ENCODE data around the gene KLHL17.

Gene KLHL17

DNA sequence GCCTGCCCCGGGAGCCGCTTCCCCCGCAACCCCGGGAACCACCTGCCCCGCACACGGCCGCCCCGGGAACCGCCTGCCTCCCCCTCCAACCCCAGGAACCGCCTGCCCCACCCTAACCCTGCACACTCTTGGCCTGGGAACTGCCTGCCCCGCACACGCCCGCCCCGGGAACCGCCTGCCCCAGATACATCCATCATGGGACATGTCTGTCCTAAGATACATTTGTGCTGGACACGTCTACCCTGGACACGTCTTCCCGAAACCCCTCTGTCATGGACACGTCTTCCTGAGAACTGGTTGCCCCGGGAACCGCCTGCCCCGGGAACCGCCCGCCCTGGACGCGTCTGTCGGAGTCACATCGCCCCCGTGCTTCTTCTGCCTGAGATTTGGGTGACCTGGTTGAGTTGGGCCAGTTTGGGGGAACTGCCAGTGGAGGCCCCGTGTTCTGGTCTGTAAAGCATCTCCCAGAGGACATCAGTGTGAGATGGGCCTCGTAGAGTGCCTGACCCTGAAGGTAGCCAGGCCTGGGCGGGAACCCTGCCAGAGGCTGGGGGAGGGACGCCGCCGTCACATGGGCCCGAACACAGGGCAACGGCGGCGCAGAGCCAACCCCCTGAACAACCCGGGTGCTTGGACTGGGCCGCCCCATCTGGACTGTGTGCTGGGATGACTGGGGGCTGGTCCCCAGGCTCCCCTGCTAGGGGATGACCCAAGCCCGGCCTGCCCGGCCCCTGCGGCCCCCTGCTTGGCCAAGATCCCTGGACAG, 17.9 kb downstream of the KLHL17 start:
- H3K36me3 ChIP-seq (ENCODE audit: insufficient read depth, low read length), result no peaks in the 10 kb centered on the region
- no peak for TF ChIP-seq EZH2 (IDR thresholded peaks at IDR 0.05; ENCODE audit: borderline replicate concordance, low read length)
- no peak for TF ChIP-seq CTCF (IDR thresholded peaks at IDR 0.05; ENCODE audit: low read length)
- no peaks in the 10 kb centered on the region for H3K9me2 ChIP-seq (ENCODE audit: low read depth, low read length)
- H3K4me3 ChIP-seq (ENCODE audit: low read depth, low read length, poor library complexity, severe bottlenecking), result no peak overlapping the region
- H3F3A ChIP-seq (ENCODE audit: insufficient read depth, low read length), result no peaks in the 10 kb centered on the region
- H3K9ac ChIP-seq (ENCODE audit: low read length), result no peak overlapping the region
- H3K4me2 ChIP-seq (ENCODE audit: low read length), result no peak overlapping the region
- no peaks in the 10 kb centered on the region for H3K9me3 ChIP-seq (ENCODE audit: low read length)
- no peaks in the 10 kb centered on the region for H4K20me1 ChIP-seq (ENCODE audit: insufficient read depth, low read length)
- no peak overlapping the region for H3K27ac ChIP-seq (ENCODE audit: low read depth, low read length, poor library complexity, severe bottlenecking)
- no peak overlapping the region for H2AFZ ChIP-seq (ENCODE audit: low read length)
- peaks cover 6% of the 10 kb centered on the region; the same call in 1 of the 2 replicates for H3K27me3 ChIP-seq (ENCODE audit: insufficient read depth, low read length)
- H3K4me1 ChIP-seq (ENCODE audit: insufficient read depth, low read length, severe bottlenecking), result peaks cover 7% of the 10 kb centered on the region
- H3K79me2 ChIP-seq (ENCODE audit: insufficient read depth, low read length), result no peaks in the 10 kb centered on the region

DNA sequence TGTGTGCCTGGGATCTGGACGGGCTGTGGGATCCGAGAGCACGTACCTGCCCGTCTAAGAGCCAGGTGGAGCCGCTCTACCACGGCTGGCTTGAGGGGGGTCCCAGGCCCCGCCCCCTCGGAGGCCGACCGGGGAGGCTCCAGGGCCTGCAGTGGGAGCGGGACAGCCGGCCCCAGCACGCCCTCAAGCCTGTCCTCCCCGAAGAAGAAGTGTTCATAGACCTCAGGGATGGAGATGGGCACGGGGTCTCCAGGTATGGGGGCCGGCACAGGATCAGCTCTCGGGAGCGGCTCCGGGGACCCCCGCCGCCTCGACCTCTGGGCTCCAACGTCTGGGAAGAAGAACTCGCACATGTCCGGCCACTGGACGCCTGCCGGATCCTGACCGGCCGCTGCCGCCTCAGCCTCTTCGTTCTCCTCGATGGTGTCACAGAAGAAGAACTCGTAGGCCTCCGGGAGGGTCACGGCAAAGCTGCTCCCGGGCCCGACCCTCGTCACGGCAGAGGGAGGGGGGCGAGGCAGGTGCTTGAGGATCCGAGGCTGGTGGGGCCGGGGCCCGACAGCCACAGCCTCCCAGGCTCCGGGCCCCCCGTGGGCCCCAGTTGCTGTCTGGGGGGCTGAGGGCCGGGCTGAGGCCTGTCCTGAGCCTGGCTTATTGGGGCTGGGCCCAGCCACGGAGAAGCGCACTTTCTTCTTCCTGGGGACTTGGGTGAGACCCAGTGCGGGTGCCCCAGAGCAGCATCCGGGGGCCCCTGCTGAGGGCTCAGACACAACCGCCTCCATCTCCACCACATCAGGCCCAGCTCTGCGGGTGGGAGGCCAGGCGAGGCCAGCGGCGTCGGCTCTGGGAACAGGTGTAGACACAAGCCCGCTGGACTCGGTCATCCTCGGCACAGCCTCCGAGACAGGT, 18.7 kb downstream of the KLHL17 start:
- Histone ChIP-seq H3K4me3 (ENCODE audit: low read depth, low read length, poor library complexity, severe bottlenecking) (no peak overlapping the region), H3K27ac (ENCODE audit: low read depth, low read length, poor library complexity, severe bottlenecking) (no peak overlapping the region), H3K27me3 (ENCODE audit: insufficient read depth, low read length) (peaks cover 6% of the 10 kb centered on the region; the same call in 1 of the 2 replicates), H2AFZ (ENCODE audit: low read length) (no peak overlapping the region), H3K9ac (ENCODE audit: low read length) (no peak overlapping the region), H3K9me2 (ENCODE audit: low read depth, low read length) (no peaks in the 10 kb centered on the region), H3K4me2 (ENCODE audit: low read length) (no peak overlapping the region), H3K4me1 (ENCODE audit: insufficient read depth, low read length, severe bottlenecking) (peaks cover 7% of the 10 kb centered on the region), H4K20me1 (ENCODE audit: insufficient read depth, low read length) (no peaks in the 10 kb centered on the region), H3K9me3 (ENCODE audit: low read length) (no peaks in the 10 kb centered on the region), H3K79me2 (ENCODE audit: insufficient read depth, low read length) (no peaks in the 10 kb centered on the region), H3F3A (ENCODE audit: insufficient read depth, low read length) (no peaks in the 10 kb centered on the region), H3K36me3 (ENCODE audit: insufficient read depth, low read length) (no peaks in the 10 kb centered on the region)
- TF ChIP-seq CTCF (IDR thresholded peaks at IDR 0.05; ENCODE audit: low read length), result no peak
- TF ChIP-seq EZH2 (IDR thresholded peaks at IDR 0.05; ENCODE audit: borderline replicate concordance, low read length), result no peak

GRCh38 chr1:979744-980072, 19.3 kb downstream of the KLHL17 start:
- no peaks in the 10 kb centered on the region for H3K79me2 ChIP-seq (ENCODE audit: insufficient read depth, low read length)
- TF ChIP-seq CTCF (IDR thresholded peaks at IDR 0.05; ENCODE audit: low read length) (no peak), EZH2 (IDR thresholded peaks at IDR 0.05; ENCODE audit: borderline replicate concordance, low read length) (no peak)
- H3K9ac ChIP-seq (ENCODE audit: low read length), result no peak overlapping the region
- H2AFZ ChIP-seq (ENCODE audit: low read length), result no peak overlapping the region
- H3K27me3 ChIP-seq (ENCODE audit: insufficient read depth, low read length), result peaks cover 6% of the 10 kb centered on the region; the same call in 1 of the 2 replicates
- no peaks in the 10 kb centered on the region for H4K20me1 ChIP-seq (ENCODE audit: insufficient read depth, low read length)
- peaks cover 7% of the 10 kb centered on the region for H3K4me1 ChIP-seq (ENCODE audit: insufficient read depth, low read length, severe bottlenecking)
- H3K27ac ChIP-seq (ENCODE audit: low read depth, low read length, poor library complexity, severe bottlenecking), result no peak overlapping the region
- H3K9me2 ChIP-seq (ENCODE audit: low read depth, low read length), result no peaks in the 10 kb centered on the region
- H3K4me3 ChIP-seq (ENCODE audit: low read depth, low read length, poor library complexity, severe bottlenecking), result no peak overlapping the region
- H3F3A ChIP-seq (ENCODE audit: insufficient read depth, low read length), result no peaks in the 10 kb centered on the region
- H3K9me3 ChIP-seq (ENCODE audit: low read length), result no peaks in the 10 kb centered on the region
- H3K4me2 ChIP-seq (ENCODE audit: low read length), result no peak overlapping the region
- no peaks in the 10 kb centered on the region for H3K36me3 ChIP-seq (ENCODE audit: insufficient read depth, low read length)
